HG02763 (cell line): ENCODE data around the gene FZD4.
"Not testable (repeated sequence)": the region's sequence is repeated elsewhere in the genome, so short reads cannot be mapped to it uniquely, and the experiment has no call there.

Experiments used
- ATAC-seq: cut with Tn5 transposase; IDR thresholded peaks from one replicate; pipeline ENCODE4 v1.9.1; 2021; ENCODE audit warnings: mild to moderate bottlenecking, moderate library complexity; ENCODE audit not compliant: unreplicated experiment

Gene FZD4

GRCh38 chr11:86938900-86939880 is 16.0 kb downstream of the FZD4 start:
- ATAC-seq = no peak

DNA sequence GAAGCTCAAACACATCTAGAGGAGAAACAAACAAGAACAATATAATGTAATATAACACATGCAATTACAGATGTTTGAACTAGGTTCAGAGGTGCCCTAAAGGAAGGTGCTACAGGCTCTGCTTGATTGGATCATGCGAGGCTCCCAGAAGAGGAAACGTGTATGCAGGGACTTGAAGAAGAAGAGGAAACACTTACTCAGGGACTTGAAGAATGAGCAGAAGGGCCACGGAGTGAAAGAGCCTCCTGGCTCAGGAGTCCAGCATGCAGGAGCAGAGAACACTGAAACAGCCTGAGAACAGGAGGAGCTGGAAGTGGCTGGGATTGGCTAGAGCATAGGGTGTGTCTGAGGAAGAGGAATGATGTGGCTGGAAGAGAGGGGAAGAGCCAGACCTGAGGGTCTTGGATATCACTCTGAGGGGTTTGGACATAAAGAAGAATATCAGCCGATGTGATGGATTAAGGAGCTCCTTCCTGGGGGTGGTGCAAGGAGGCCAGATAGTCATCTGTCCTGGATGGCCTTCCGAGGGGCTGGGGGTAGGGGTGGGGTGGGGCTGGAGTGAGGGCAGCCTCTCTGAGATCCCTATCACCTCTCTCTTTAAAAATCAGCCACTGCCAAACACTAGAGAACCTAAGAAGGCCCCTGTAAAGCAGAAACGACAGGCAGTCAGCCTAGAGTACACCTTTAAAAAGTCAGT is 16.8 kb downstream of the FZD4 start:
- no peak for ATAC-seq

DNA sequence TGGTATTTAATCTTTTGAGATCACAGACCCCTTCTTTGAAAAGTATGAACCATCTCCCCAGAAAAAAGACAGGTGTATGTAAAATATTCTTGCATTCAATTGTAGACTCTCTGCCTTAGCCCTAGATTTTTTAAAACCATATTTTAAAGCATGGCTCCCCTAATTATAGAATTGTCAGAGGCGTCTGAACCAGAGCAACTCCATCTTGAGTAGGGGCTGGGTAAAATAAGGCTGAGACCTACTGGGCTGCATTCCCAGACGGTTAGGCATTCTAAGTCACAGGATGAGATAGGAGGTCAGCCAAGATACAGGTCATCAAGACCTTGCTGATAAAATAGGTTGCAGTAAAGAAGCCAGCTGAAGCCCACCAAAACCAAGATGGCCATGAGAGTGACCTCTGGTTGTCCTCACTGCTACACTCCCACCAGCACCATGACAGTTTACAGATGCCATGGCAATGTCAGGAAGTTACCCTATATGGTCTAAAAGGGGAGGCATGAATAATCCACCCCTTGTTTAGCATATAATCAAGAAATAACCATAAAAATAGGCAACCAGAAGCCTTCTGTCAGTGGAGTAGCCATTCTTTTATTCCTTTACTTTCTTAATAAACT is 17.9 kb downstream of the FZD4 start:
- ATAC-seq = not testable (repeated sequence)

DNA sequence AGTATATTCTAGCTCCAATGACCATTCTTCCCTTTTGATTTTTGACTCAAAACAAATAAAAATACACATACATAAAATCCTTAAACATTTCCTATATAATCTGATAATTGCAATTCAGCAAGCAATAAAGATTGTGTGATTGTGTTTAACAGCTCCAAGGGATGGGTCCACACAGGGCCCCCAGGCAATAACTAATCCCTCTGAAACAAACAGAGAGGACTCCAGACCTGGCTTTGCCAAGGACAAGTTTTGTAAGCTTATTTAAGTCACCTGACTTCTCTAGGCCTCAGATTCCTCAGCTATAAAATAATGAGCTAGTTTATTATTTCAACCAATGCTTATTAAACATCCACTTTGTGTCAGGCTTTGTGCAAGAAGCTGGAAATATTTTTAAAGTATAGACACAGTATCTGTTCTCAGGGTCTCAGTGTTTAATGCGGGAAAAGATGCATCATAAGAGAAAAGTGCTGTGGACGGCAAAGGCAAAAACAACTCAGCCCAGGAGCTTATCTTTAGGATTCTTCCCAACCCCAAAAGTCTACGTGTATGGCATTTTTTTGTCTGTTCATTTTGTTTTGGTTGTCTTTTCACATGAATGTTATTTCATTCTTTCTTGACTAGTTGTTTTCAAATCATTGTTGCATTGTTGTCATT is 20.1 kb downstream of the FZD4 start:
- ATAC-seq = no peak

DNA sequence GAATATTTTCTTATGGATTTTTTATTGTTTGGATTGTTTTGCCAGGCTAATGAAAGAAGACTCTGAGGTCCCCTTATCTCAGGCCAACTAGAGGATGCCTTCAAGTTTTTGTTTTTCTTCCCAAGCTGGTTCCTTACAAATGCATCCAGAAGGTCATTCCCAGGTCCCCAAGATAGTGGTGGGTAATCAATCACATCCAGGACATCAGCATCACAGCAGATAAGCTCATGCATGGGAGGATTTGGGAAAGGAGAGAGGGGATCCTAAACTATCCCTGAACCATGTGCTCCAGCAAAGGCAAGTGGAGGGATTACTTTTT is 20.7 kb downstream of the FZD4 start:
- ATAC-seq = no peak

GRCh38 chr11:86933891-86934581 is 21.2 kb downstream of the FZD4 start:
- no peak for ATAC-seq

- no peak for ATAC-seq
These were observed 22.0 kb downstream of the FZD4 start for GRCh38 chr11:86932924-86933875.

GRCh38 chr11:86932259-86932585 is 23.0 kb downstream of the FZD4 start:
- ATAC-seq = no peak

DNA sequence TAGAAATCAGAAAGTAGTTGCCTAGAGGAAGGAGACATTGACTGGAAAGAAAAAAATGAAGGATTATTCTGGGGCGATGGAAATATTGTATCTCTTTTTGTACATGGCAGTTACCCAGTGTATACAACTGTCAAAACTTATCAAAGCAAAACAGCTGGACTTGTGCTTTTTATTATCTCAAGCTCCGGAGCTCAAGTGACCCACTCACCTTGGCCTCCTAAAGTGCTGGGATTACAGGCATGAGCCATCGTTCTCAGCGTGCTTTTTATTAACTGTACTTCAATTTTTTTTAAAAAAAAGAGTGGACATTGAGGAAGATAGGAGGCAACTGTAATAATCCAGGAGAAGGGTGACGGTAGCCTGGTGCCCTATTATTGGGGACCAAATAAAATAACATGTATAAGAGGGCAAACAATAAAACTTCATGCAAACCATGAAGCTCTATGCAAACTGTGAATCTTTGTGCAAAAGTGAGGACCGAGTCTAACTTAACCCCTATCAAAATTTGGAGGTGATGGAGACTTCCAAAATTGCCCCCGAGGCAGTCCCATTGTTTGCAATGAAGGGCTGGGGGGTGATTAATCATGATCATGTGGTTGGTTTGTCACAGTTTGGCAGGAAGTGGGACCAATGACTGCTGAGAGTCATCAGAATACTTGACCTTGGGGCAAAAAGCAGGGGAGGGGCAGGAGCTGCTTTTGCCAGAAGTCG is 23.5 kb downstream of the FZD4 start:
- no peak for ATAC-seq

DNA sequence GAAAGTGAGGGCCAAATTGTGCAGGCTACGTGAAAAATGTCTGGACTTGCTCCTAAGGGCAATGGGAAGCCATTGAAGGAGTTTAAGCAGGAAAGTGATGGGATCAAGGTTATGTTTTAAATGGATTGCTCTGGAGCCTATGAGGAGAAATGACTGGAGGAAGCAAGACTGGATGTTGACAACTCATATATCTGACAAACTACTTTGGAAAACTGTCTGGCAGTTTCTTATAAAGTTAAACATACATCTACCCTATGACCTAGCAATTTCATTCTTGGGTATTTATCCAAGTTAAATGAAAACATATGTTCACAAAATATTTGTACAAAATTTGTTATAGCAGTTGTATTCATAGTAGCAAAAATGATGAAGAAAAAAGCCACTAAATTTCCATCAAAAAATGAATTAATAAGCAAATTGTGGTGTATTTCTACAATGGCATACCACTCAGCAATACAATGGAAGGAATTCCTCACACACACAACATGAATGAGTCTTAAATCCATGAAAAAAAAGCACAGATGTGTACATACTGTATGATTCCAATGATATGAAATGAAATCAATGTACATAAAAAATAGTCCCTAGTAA is 24.1 kb downstream of the FZD4 start:
- ATAC-seq = no peak

GRCh38 chr11:86926975-86927374 is 28.2 kb downstream of the FZD4 start:
- ATAC-seq = no peak

- no peak for ATAC-seq
These were observed 31.0 kb downstream of the FZD4 start for GRCh38 chr11:86923999-86924766.

DNA sequence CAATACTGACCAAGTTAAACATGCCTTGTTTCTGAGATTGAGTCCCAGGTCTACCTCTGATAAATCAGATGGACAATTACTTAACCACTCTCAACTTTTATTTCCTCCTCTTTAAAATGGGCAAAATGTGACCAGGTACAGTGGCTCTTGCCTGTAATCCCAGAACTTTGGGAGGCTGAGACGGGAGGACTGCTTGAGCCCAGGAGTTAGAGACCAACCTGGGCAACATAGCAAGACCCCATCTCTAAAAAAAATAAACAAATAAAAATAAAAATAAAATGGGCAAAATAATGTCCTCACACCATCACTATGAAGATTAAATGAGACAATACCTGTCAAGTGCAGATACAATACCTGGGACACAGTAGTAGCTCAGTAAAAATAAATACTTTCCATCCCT is 33.0 kb downstream of the FZD4 start:
- no peak for ATAC-seq

GRCh38 chr11:86919557-86920210 is 35.5 kb downstream of the FZD4 start:
- ATAC-seq = no peak

DNA sequence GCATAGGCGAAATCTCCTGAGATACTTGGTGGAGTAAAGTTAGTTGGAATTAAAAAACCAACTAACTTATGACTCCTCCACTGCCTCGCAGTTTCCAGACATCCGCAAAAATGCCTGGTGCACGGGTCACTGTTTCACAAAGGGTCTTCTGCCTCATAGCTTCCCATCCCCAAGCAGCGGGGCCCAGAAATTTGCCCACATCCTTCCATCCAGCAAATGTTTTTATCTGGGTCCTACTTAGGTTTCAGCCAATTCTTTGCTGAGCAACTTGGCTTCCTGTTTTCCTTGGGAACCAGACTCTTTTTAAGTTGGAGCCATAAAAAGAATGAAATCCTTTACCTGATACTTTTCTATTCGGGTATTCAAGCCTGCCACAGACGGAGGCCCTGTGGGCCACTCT is 36.2 kb downstream of the FZD4 start:
- ATAC-seq = no peak

GRCh38 chr11:86918496-86918895 is 36.7 kb downstream of the FZD4 start:
- ATAC-seq = no peak

DNA sequence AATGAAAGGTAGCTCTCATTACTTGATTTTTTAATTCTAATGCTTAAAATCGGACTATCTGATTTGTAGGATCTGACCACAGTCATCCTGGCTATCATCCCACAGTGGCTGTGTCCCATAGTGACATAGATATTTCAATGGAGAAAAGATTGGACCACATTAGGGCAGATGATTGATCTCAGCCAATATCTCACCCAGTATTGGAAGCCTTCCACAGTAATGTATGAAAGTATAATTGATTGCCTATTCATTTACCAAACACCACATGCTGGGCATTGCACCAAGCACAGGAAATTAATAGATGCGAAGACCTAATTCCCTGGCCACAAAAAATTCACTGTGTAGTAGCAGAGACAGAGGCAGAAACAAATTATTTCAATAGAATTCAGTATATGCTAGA is 37.6 kb downstream of the FZD4 start:
- no peak for ATAC-seq
